Muscle of leg (tissue), 11 donors: ENCODE data around the gene PAX6. TPM values are rescaled to one million over a fixed set of nuclear protein-coding genes. Genes with fewer than 3 reads are reported as not detected.
A peak's percentile ranks its signal among the peaks of the same experiment; 100 is the strongest.

Experiments used
- DNase-seq: peaks from one replicate; pipeline ENCODE4 v3.0.0; 2013
- H3K27ac ChIP-seq: one replicate; pipeline ENCODE4 v1.5.1; 2013; ENCODE audit warnings: mild to moderate bottlenecking, low read length, control low read depth
- H3K27me3 ChIP-seq: one replicate; pipeline ENCODE4 v1.6.1; 2013; ENCODE audit warnings: low read length; ENCODE audit not compliant: control insufficient read depth, insufficient read depth
- H3K36me3 ChIP-seq: one replicate; pipeline ENCODE4 v1.6.1; 2013; ENCODE audit warnings: low read length; ENCODE audit not compliant: control insufficient read depth, insufficient read depth
- H3K4me1 ChIP-seq: one replicate; pipeline ENCODE4 v1.6.1; 2013; ENCODE audit warnings: low read length; ENCODE audit not compliant: control insufficient read depth, insufficient read depth
- H3K4me3 ChIP-seq: one replicate; pipeline ENCODE4 v1.5.1; 2013; ENCODE audit warnings: low read length, control low read depth
- H3K9me3 ChIP-seq: replicated peaks from 2 replicates; pipeline ENCODE4 v1.6.1; 2013; ENCODE audit warnings: low read depth, low read length; ENCODE audit not compliant: control insufficient read depth
- WGBS: methylation state at CpG from one replicate; pipeline ENCODE4 v1.1.5; 2013; ENCODE audit warnings: missing lambda C conversion rate; ENCODE audit not compliant: insufficient coverage; 5-methylcytosine and 5-hydroxymethylcytosine counted together
- polyA plus RNA-seq, 8 donors: library from polyadenylated mRNA; unstranded; fragments of 120-200 nt; gene quantifications; one replicate each; pipeline versions ENCODE4 v1.2.1 to v1.2.3, GENCODE V29; 2013; ENCODE audit warnings: inconsistent platforms in 1 of 8, low replicate concordance in 1 of 8; ENCODE audit not compliant: insufficient read length in 8 of 8, insufficient read depth in 1 of 8
- total RNA-seq: library from RNA; stranded (reverse); fragments of 120-200 nt; gene quantifications from one replicate; pipeline ENCODE4 v1.2.4, GENCODE V29; 2013

Gene PAX6
- total and polyA plus RNA-seq, 9 donors = 0.15 to 0.65 (median 0.32) TPM; not detected in 1

GRCh38 chr11:31802990-31803812 lies 7.9 kb downstream of the PAX6 start:
- Histone ChIP-seq H3K4me1 (peaks cover 36% of the 10 kb centered on the region), H3K9me3 (no peaks in the 10 kb centered on the region), H3K27me3 (peaks cover 94% of the 10 kb centered on the region), H3K27ac (no peak overlapping the region), H3K4me3 (no peak overlapping the region), H3K36me3 (no peaks in the 10 kb centered on the region)
- WGBS = 9% methylated on average over 13 of the region's 24 CpGs
- peak; percentile 1 for DNase-seq

- Histone ChIP-seq H3K4me3 (no peak overlapping the region), H3K4me1 (peaks cover 42% of the 10 kb centered on the region), H3K36me3 (no peaks in the 10 kb centered on the region), H3K9me3 (no peaks in the 10 kb centered on the region), H3K27me3 (peaks cover 94% of the 10 kb centered on the region), H3K27ac (no peak overlapping the region)
- DNase-seq = no peak
- 2% methylated on average over 20 of the region's 20 CpGs for WGBS
Measured at GRCh38 chr11:31802609-31802989, 8.5 kb downstream of the PAX6 start.

- DNase-seq = no peak
- peaks cover 94% of the 10 kb centered on the region for H3K27me3 ChIP-seq
- no peaks in the 10 kb centered on the region for H3K9me3 ChIP-seq
- H3K36me3 ChIP-seq = no peaks in the 10 kb centered on the region
- no CpG with 5 or more reads among the region's 6 CpGs for WGBS
- H3K27ac ChIP-seq = no peak overlapping the region
- no peak overlapping the region for H3K4me3 ChIP-seq
- peaks cover 45% of the 10 kb centered on the region for H3K4me1 ChIP-seq
Measured at GRCh38 chr11:31802000-31802551, 9.0 kb downstream of the PAX6 start.

GRCh38 chr11:31801298-31801702 lies 9.8 kb downstream of the PAX6 start:
- peaks cover 48% of the 10 kb centered on the region for H3K4me1 ChIP-seq
- H3K9me3 ChIP-seq = no peaks in the 10 kb centered on the region
- WGBS = 0% methylated on average over 6 of the region's 9 CpGs
- H3K36me3 ChIP-seq = no peaks in the 10 kb centered on the region
- no peak overlapping the region for H3K4me3 ChIP-seq
- peaks cover 94% of the 10 kb centered on the region for H3K27me3 ChIP-seq
- no peak overlapping the region for H3K27ac ChIP-seq
- no peak for DNase-seq

GRCh38 chr11:31800398-31801265 lies 10.5 kb downstream of the PAX6 start:
- H3K4me1 ChIP-seq = peaks cover 42% of the 10 kb centered on the region
- WGBS = 0% methylated on average over 8 of the region's 23 CpGs
- DNase-seq = no peak

GRCh38 chr11:31799435-31800397 lies 11.4 kb downstream of the PAX6 start:
- Histone ChIP-seq H3K27ac (no peak overlapping the region), H3K27me3 (peaks cover 87% of the 10 kb centered on the region), H3K36me3 (no peaks in the 10 kb centered on the region), H3K9me3 (no peaks in the 10 kb centered on the region), H3K4me3 (no peak overlapping the region), H3K4me1 (peaks cover 34% of the 10 kb centered on the region)
- WGBS = under 1% methylated on average over 28 of the region's 48 CpGs
- DNase-seq = no peak

More at GRCh38 chr11:31800398-31801265, 10.5 kb downstream of the PAX6 start:
- Histone ChIP-seq H3K27ac (no peak overlapping the region), H3K4me3 (no peak overlapping the region), H3K9me3 (no peaks in the 10 kb centered on the region), H3K27me3 (peaks cover 94% of the 10 kb centered on the region), H3K36me3 (no peaks in the 10 kb centered on the region)

- Histone ChIP-seq H3K9me3 (no peaks in the 10 kb centered on the region), H3K36me3 (no peaks in the 10 kb centered on the region), H3K4me1 (peaks cover 27% of the 10 kb centered on the region), H3K27ac (no peak overlapping the region), H3K4me3 (no peak overlapping the region), H3K27me3 (peaks cover 77% of the 10 kb centered on the region)
- no peak for DNase-seq
- 1% methylated on average over 45 of the region's 60 CpGs for WGBS
Measured at GRCh38 chr11:31798554-31799434, 12.3 kb downstream of the PAX6 start.

GRCh38 chr11:31798057-31798553 lies 13.0 kb downstream of the PAX6 start:
- no peak for DNase-seq
- H3K4me3 ChIP-seq = no peak overlapping the region
- WGBS = 2% methylated on average over 5 of the region's 21 CpGs

More at GRCh38 chr11:31798057-31798553, 13.0 kb downstream of the PAX6 start:
- H3K9me3 ChIP-seq = no peaks in the 10 kb centered on the region
- peaks cover 76% of the 10 kb centered on the region for H3K27me3 ChIP-seq
- no peak overlapping the region for H3K27ac ChIP-seq
- peaks cover 27% of the 10 kb centered on the region for H3K4me1 ChIP-seq
- no peaks in the 10 kb centered on the region for H3K36me3 ChIP-seq
